Keratinocyte (primary cell): Measurements from ENCODE around the gene WDR1. TPM values are rescaled to one million over a fixed set of nuclear protein-coding genes. Genes with fewer than 3 reads are reported as not detected.

Source experiments
- DNase-seq: peaks from one replicate; pipeline ENCODE4 v3.0.0-alpha.2; 2011; ENCODE audit warnings: low read depth, missing footprints, low spot score
- FAIRE-seq: peaks from 2 replicates; lab custom pipeline; 2011; peaks lifted over from hg19 to GRCh38; lab: Jason Lieb, UNC
- H2AFZ ChIP-seq: 2 replicates; pipeline ENCODE4 v1.6.0; 2012; ENCODE audit warnings: low read length, control low read depth, inconsistent platforms; ENCODE audit not compliant: control insufficient read depth
- H3K27ac ChIP-seq: 2 replicates; pipeline ENCODE4 v1.5.1; 2011; ENCODE audit warnings: low read length; ENCODE audit not compliant: control insufficient read depth, insufficient read depth
- H3K27me3 ChIP-seq: 3 replicates; pipeline ENCODE4 v1.6.0; 2011; ENCODE audit warnings: low read length; ENCODE audit not compliant: control insufficient read depth, insufficient read depth; ENCODE audit errors: extremely low read depth
- H3K36me3 ChIP-seq, 2 experiments: 2 replicates in 1 of 2; 3 replicates in 1 of 2; pipeline ENCODE4 v1.5.1; 2011; ENCODE audit warnings: low read length in 2 of 2, mild to moderate bottlenecking in 1 of 2; ENCODE audit not compliant: control insufficient read depth in 2 of 2, insufficient read depth in 2 of 2; ENCODE audit errors: extremely low read depth in 1 of 2
- H3K4me1 ChIP-seq: 3 replicates; pipeline ENCODE4 v1.5.1; 2011; ENCODE audit warnings: low read length; ENCODE audit not compliant: control insufficient read depth, insufficient read depth; ENCODE audit errors: extremely low read depth
- H3K4me2 ChIP-seq: 3 replicates; pipeline ENCODE4 v1.6.0; 2011; ENCODE audit warnings: low read depth, low read length; ENCODE audit not compliant: control insufficient read depth, insufficient read depth; ENCODE audit errors: extremely low read depth
- H3K4me3 ChIP-seq, 3 experiments: fragments of 200-600 bp in 1 of 3; sonication (generic) in 1 of 3; 2 replicates in 2 of 3; 3 replicates in 1 of 3; pipeline ENCODE4 v1.5.1; 2011 to 2016; ENCODE audit warnings: low read length in 3 of 3, mild to moderate bottlenecking in 3 of 3, control low read depth in 2 of 3, inconsistent platforms in 1 of 3, low read depth in 1 of 3, mixed read lengths in 1 of 3, mixed run types in 1 of 3, moderate library complexity in 1 of 3; ENCODE audit not compliant: control insufficient read depth in 2 of 3, insufficient read depth in 2 of 3; ENCODE audit errors: extremely low read depth in 1 of 3
- H3K79me2 ChIP-seq: 2 replicates; pipeline ENCODE4 v1.6.0; 2012; ENCODE audit warnings: low read length; ENCODE audit not compliant: control insufficient read depth, insufficient read depth
- H3K9ac ChIP-seq: 3 replicates; pipeline ENCODE4 v1.6.0; 2011; ENCODE audit warnings: low read length; ENCODE audit not compliant: control insufficient read depth, insufficient read depth; ENCODE audit errors: extremely low read depth
- H3K9me1 ChIP-seq: 3 replicates; pipeline ENCODE4 v1.6.0; 2011; ENCODE audit warnings: low read length; ENCODE audit not compliant: control insufficient read depth, insufficient read depth; ENCODE audit errors: extremely low read depth
- H3K9me3 ChIP-seq: 2 replicates; pipeline ENCODE4 v1.5.1; 2012; ENCODE audit warnings: low read depth, low read length; ENCODE audit not compliant: control insufficient read depth
- H4K20me1 ChIP-seq: 3 replicates; pipeline ENCODE4 v1.6.0; 2011; ENCODE audit warnings: low read length; ENCODE audit not compliant: control insufficient read depth, insufficient read depth; ENCODE audit errors: extremely low read depth
- CTCF ChIP-seq, 3 experiments: IDR thresholded peaks in 1 of 3; conservative IDR thresholded peaks in 1 of 3; optimal IDR thresholded peaks in 1 of 3; 2 replicates in 2 of 3; 3 replicates in 1 of 3; pipeline versions ENCODE3 to v1.5.1; 2011; ENCODE audit warnings: low read length in 3 of 3, mild to moderate bottlenecking in 3 of 3, moderate library complexity in 2 of 3, control low read depth in 1 of 3, inconsistent platforms in 1 of 3; ENCODE audit not compliant: insufficient read depth in 2 of 3; ENCODE audit errors: extremely low read depth in 1 of 3
- EZH2 ChIP-seq: IDR thresholded peaks from one replicate; pipeline ENCODE4 v1.6.1; 2012; ENCODE audit warnings: inconsistent platforms, mild to moderate bottlenecking, low read length, moderate library complexity
- dilution Hi-C: fragments of 300-500 bp; cut with MboI; formaldehyde crosslinking; loops from one replicate; pipeline ENCODE4 v1.7.0; 2020; ENCODE audit warnings: low sequenced_read_pairs; ENCODE audit not compliant: extremely low pct_ligation_motif_present
- polyA plus RNA-seq, 5 experiments: library from polyadenylated mRNA; depleted of rRNA in 3 of 5; stranded (reverse) in 3 of 5; stranded (forward) in 1 of 5; unstranded in 1 of 5; fragments of >200 nt; gene quantifications; 1 replicate in 1 of 5; 2 replicates in 3 of 5; 3 replicates in 1 of 5; pipeline versions ENCODE4 v1.2.1 to v1.2.3, GENCODE V29; 2011 to 2012; ENCODE audit warnings: missing spikeins in 2 of 5, low read depth in 1 of 5, low replicate concordance in 1 of 5

Gene WDR1
- polyA plus RNA-seq, 1 donor (not counting 4 experiments of a cell fraction or from before 2014, with no cell fraction given) = 423 TPM

GRCh38 chr4:10135260-10135659, 18.7 kb upstream of the WDR1 start:
- H4K20me1 ChIP-seq = no peaks in the 10 kb centered on the region
- H3K36me3 ChIP-seq = no peaks in the 10 kb centered on the region
- no peaks in the 10 kb centered on the region for H3K9me3 ChIP-seq
- DNase-seq (no peak), FAIRE-seq (no peak)
- no peaks in the 10 kb centered on the region for H3K79me2 ChIP-seq
- H3K27ac ChIP-seq = no peak overlapping the region
- H3K9ac ChIP-seq = no peak overlapping the region
- H3K4me1 ChIP-seq = peaks cover 3% of the 10 kb centered on the region
- H2AFZ ChIP-seq = no peak overlapping the region
- TF ChIP-seq EZH2 (no peak), CTCF (optimal IDR thresholded peaks at IDR 0.05 in 1 of 3, IDR thresholded peaks at IDR 0.05 in 1 of 3, conservative IDR thresholded peaks at IDR 0.05 in 1 of 3; ENCODE audit: extremely low read depth in 1 of 3, insufficient read depth in 2 of 3, low read length in 3 of 3) (no peak)
- no peaks in the 10 kb centered on the region for H3K27me3 ChIP-seq
- H3K9me1 ChIP-seq = no peaks in the 10 kb centered on the region
- H3K4me3 ChIP-seq = no peak overlapping the region
- dilution Hi-C loops = no loop called here
- H3K4me2 ChIP-seq = no peak overlapping the region

GRCh38 chr4:10134141-10134540, 17.5 kb upstream of the WDR1 start:
- peaks cover 10% of the 10 kb centered on the region for H3K4me1 ChIP-seq
- H2AFZ ChIP-seq = no peak overlapping the region
- FAIRE-seq (no peak), DNase-seq (no peak)
- no peak overlapping the region for H3K4me3 ChIP-seq
- H3K36me3 ChIP-seq = no peaks in the 10 kb centered on the region
- H3K9me1 ChIP-seq = no peaks in the 10 kb centered on the region
- no peaks in the 10 kb centered on the region for H3K27me3 ChIP-seq
- no peaks in the 10 kb centered on the region for H3K9me3 ChIP-seq
- no peak overlapping the region for H3K9ac ChIP-seq
- no peaks in the 10 kb centered on the region for H4K20me1 ChIP-seq
- no peaks in the 10 kb centered on the region for H3K79me2 ChIP-seq
- dilution Hi-C loops = no loop called here
- no peak overlapping the region for H3K27ac ChIP-seq
- H3K4me2 ChIP-seq = no peak overlapping the region
- TF ChIP-seq CTCF (optimal IDR thresholded peaks at IDR 0.05 in 1 of 3, IDR thresholded peaks at IDR 0.05 in 1 of 3, conservative IDR thresholded peaks at IDR 0.05 in 1 of 3; ENCODE audit: extremely low read depth in 1 of 3, insufficient read depth in 2 of 3, low read length in 3 of 3) (no peak), EZH2 (no peak)
